SU-DHL-6 (cell line): Measurements from ENCODE around the gene ISLR.

Experiments
- H2AFZ ChIP-seq: fragments of 200-600 bp; sonication (generic); 2 replicates; pipeline ENCODE4 v1.6.1; 2014; ENCODE audit warnings: low read depth, mild to moderate bottlenecking, moderate library complexity, mixed read lengths, antibody characterized with exemption, low read length; ENCODE audit not compliant: severe bottlenecking
- H3F3A ChIP-seq: fragments of 200-600 bp; shearing (Covaris generic); 2 replicates; pipeline ENCODE4 v1.6.0; 2016; ENCODE audit warnings: antibody characterized with exemption, mild to moderate bottlenecking; ENCODE audit not compliant: insufficient read depth
- H3K27ac ChIP-seq: fragments of 200-600 bp; sonication (generic); 2 replicates; pipeline ENCODE4 v1.5.1; 2016; ENCODE audit warnings: low read depth, mild to moderate bottlenecking, low read length, moderate library complexity, mixed read lengths
- H3K27me3 ChIP-seq: fragments of 200-600 bp; sonication (generic), shearing (Covaris generic); 2 replicates; pipeline ENCODE4 v1.6.0; 2014; ENCODE audit warnings: mild to moderate bottlenecking, low read length
- H3K36me3 ChIP-seq: fragments of 200-600 bp; sonication (generic); 2 replicates; pipeline ENCODE4 v1.6.1; 2014; ENCODE audit warnings: mild to moderate bottlenecking, low read length, mixed read lengths
- H3K4me2 ChIP-seq: fragments of 300-600, 200-600 bp; shearing (Covaris generic), sonication (generic); 2 replicates; pipeline ENCODE4 v1.6.0; 2014; ENCODE audit warnings: low read length, low read depth, mild to moderate bottlenecking; ENCODE audit not compliant: poor library complexity, severe bottlenecking
- H3K4me3 ChIP-seq: fragments of 200-600 bp; sonication (generic); 2 replicates; pipeline ENCODE4 v1.5.1; 2014; ENCODE audit warnings: antibody characterized with exemption, low read length, mild to moderate bottlenecking, mixed read lengths; ENCODE audit not compliant: insufficient read depth, poor library complexity, severe bottlenecking
- H3K79me2 ChIP-seq: fragments of 200-600 bp; sonication (generic); 2 replicates; pipeline ENCODE4 v1.6.1; 2014; ENCODE audit warnings: mild to moderate bottlenecking, low read length, moderate library complexity; ENCODE audit not compliant: insufficient read depth
- H3K9ac ChIP-seq: fragments of 200-600 bp; sonication (generic); 2 replicates; pipeline ENCODE4 v1.7.0; 2014; ENCODE audit warnings: mild to moderate bottlenecking, low read length
- H3K9me2 ChIP-seq: fragments of 200-600 bp; sonication (generic); replicated peaks from 2 replicates; pipeline ENCODE4 v1.6.1; 2014; ENCODE audit warnings: low read length; ENCODE audit not compliant: insufficient read depth
- H3K9me3 ChIP-seq: fragments of 200-600 bp; sonication (generic); 2 replicates; pipeline ENCODE4 v1.6.1; 2014; ENCODE audit warnings: low read length, mixed read lengths; ENCODE audit not compliant: insufficient read depth
- H4K20me1 ChIP-seq: fragments of 200-600 bp; sonication (generic); 2 replicates; pipeline ENCODE4 v1.6.1; 2014; ENCODE audit warnings: low read depth, mild to moderate bottlenecking, antibody characterized with exemption, low read length, moderate library complexity, mixed read lengths
- EZH2phosphoT487 ChIP-seq: fragments of 200-600 bp; sonication (generic), shearing (Covaris generic); conservative IDR thresholded peaks from 2 replicates; pipeline ENCODE4 v1.6.1; 2018; ENCODE audit warnings: mild to moderate bottlenecking, antibody characterized with exemption, low read length, moderate library complexity, mixed read lengths
- TF ChIP-seq, protein P1 (sequence below): fragments of 200-600 bp; sonication (generic); IDR thresholded peaks from one replicate; pipeline ENCODE4 v1.5.1; 2017; ENCODE audit warnings: antibody characterized with exemption, mild to moderate bottlenecking, low read length, moderate library complexity; ENCODE audit not compliant: insufficient read depth, poor library complexity, severe bottlenecking

ISLR gene

DNA sequence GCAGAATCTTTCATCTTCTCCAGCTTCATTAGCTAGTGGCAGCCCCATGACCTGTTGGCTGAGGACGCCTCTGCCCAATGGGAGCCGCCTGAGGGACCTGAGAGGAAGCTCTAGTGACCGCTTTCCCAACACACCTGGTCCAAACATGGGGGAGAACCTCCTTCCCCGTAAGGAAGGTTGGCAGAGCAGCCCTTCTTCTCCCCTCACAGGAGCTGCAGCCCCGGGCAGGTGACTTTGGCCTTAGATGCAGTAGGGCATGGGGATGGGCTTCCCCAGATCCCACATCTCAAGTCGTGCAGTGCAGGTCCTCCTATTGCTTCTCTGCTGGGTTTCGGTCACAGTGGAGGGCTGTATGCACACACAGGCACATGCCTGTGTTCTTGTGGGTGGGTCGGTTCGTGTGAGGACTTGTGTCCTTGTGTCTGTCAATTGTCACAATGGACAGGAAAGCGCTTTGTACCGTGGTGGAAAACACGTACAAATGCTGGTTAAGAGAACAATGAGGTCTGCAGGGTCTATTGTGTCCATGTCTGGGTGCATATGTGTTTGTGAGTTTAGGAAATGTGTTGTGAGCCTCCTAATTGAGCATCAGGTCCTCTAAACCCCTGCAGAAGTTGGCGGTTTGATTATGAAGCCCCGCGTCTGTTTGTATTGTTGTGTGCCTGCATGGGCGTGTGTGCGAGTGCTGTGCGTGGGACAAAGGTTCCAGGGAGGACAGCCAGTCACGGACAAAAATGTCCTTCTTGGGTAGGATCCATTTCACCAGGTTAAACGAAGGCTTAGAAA lies 41.7 kb upstream of the ISLR start:
- Histone ChIP-seq H3K4me2 (no peak overlapping the region), H3K9ac (no peak overlapping the region), H3K27ac (no peak overlapping the region), H3K79me2 (no peaks in the 10 kb centered on the region), H3K27me3 (no peaks in the 10 kb centered on the region), H3K4me3 (no peak overlapping the region), H3K36me3 (no peaks in the 10 kb centered on the region), H3K9me3 (no peaks in the 10 kb centered on the region), H3F3A (no peaks in the 10 kb centered on the region), H2AFZ (no peak overlapping the region), H3K9me2 (no peaks in the 10 kb centered on the region), H4K20me1 (no peaks in the 10 kb centered on the region)
- TF ChIP-seq, protein P1, sequence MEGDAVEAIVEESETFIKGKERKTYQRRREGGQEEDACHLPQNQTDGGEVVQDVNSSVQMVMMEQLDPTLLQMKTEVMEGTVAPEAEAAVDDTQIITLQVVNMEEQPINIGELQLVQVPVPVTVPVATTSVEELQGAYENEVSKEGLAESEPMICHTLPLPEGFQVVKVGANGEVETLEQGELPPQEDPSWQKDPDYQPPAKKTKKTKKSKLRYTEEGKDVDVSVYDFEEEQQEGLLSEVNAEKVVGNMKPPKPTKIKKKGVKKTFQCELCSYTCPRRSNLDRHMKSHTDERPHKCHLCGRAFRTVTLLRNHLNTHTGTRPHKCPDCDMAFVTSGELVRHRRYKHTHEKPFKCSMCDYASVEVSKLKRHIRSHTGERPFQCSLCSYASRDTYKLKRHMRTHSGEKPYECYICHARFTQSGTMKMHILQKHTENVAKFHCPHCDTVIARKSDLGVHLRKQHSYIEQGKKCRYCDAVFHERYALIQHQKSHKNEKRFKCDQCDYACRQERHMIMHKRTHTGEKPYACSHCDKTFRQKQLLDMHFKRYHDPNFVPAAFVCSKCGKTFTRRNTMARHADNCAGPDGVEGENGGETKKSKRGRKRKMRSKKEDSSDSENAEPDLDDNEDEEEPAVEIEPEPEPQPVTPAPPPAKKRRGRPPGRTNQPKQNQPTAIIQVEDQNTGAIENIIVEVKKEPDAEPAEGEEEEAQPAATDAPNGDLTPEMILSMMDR = no peak
- no peak for TF ChIP-seq EZH2phosphoT487

DNA sequence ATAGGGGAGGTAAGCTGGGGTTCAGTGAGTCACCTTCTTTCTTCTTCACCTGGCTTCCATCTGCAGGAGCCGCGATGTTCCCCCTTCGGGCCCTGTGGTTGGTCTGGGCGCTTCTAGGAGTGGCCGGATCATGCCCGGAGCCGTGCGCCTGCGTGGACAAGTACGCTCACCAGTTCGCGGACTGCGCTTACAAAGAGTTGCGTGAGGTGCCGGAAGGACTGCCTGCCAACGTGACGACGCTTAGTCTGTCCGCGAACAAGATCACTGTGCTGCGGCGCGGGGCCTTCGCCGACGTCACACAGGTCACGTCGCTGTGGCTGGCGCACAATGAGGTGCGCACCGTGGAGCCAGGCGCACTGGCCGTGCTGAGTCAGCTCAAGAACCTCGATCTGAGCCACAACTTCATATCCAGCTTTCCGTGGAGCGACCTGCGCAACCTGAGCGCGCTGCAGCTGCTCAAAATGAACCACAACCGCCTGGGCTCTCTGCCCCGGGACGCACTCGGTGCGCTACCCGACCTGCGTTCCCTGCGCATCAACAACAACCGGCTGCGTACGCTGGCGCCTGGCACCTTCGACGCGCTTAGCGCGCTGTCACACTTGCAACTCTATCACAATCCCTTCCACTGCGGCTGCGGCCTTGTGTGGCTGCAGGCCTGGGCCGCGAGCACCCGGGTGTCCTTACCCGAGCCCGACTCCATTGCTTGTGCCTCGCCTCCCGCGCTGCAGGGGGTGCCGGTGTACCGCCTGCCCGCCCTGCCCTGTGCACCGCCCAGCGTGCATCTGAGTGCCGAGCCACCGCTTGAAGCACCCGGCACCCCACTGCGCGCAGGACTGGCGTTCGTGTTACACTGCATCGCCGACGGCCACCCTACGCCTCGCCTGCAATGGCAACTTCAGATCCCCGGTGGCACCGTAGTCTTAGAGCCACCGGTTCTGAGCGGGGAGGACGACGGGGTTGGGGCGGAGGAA lies 40.5 kb upstream of the ISLR start:
- no peaks in the 10 kb centered on the region for H4K20me1 ChIP-seq
- no peak overlapping the region for H3K4me3 ChIP-seq
- TF ChIP-seq, protein P1 = no peak
- TF ChIP-seq EZH2phosphoT487 = no peak
- H3K79me2 ChIP-seq = no peaks in the 10 kb centered on the region
- no peaks in the 10 kb centered on the region for H3K36me3 ChIP-seq
- H3K9me3 ChIP-seq = no peaks in the 10 kb centered on the region
- no peak overlapping the region for H2AFZ ChIP-seq
- H3K9ac ChIP-seq = no peak overlapping the region
- H3K4me2 ChIP-seq = no peak overlapping the region
- H3F3A ChIP-seq = no peaks in the 10 kb centered on the region
- no peaks in the 10 kb centered on the region for H3K9me2 ChIP-seq
- H3K27ac ChIP-seq = no peak overlapping the region
- no peaks in the 10 kb centered on the region for H3K27me3 ChIP-seq

DNA sequence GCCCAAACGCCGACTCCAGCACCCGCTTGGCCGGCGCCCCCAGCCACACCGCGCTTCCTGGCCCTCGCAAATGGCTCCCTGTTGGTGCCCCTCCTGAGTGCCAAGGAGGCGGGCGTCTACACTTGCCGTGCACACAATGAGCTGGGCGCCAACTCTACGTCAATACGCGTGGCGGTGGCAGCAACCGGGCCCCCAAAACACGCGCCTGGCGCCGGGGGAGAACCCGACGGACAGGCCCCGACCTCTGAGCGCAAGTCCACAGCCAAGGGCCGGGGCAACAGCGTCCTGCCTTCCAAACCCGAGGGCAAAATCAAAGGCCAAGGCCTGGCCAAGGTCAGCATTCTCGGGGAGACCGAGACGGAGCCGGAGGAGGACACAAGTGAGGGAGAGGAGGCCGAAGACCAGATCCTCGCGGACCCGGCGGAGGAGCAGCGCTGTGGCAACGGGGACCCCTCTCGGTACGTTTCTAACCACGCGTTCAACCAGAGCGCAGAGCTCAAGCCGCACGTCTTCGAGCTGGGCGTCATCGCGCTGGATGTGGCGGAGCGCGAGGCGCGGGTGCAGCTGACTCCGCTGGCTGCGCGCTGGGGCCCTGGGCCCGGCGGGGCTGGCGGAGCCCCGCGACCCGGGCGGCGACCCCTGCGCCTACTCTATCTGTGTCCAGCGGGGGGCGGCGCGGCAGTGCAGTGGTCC lies 39.7 kb upstream of the ISLR start:
- H3F3A ChIP-seq = no peaks in the 10 kb centered on the region
- H3K36me3 ChIP-seq = no peaks in the 10 kb centered on the region
- H3K9me3 ChIP-seq = no peaks in the 10 kb centered on the region
- TF ChIP-seq, protein P1 = no peak
- TF ChIP-seq EZH2phosphoT487 = no peak
- no peak overlapping the region for H3K27ac ChIP-seq
- no peak overlapping the region for H3K4me3 ChIP-seq
- no peak overlapping the region for H3K4me2 ChIP-seq
- no peaks in the 10 kb centered on the region for H3K9me2 ChIP-seq
- H4K20me1 ChIP-seq = no peaks in the 10 kb centered on the region
- H3K27me3 ChIP-seq = no peaks in the 10 kb centered on the region
- H3K9ac ChIP-seq = no peak overlapping the region
- no peaks in the 10 kb centered on the region for H3K79me2 ChIP-seq
- H2AFZ ChIP-seq = no peak overlapping the region
